Smooth muscle cell (in vitro differentiated cells): Measurements from ENCODE around the gene CRYBA2. TPM values are rescaled to one million over a fixed set of nuclear protein-coding genes. Genes with fewer than 3 reads are reported as not detected.

Source experiments
- DNase-seq: peaks from one replicate; lab custom pipeline; 2025; ENCODE audit not compliant: unreplicated experiment; lab: John Stamatoyannopoulos, UW
- H2AFZ ChIP-seq: fragments of 200-600 bp; sonication (generic); 2 replicates; pipeline ENCODE4 v1.6.0; 2016; ENCODE audit warnings: antibody characterized with exemption, low read depth, mild to moderate bottlenecking
- H3F3A ChIP-seq: fragments of 200-600 bp; sonication (generic); 2 replicates; pipeline ENCODE4 v1.6.0; 2017; ENCODE audit warnings: antibody characterized with exemption, low read depth
- H3K27ac ChIP-seq: fragments of 200-600 bp; sonication (generic); 2 replicates; pipeline ENCODE4 v1.5.1; 2016; ENCODE audit warnings: low read depth, mild to moderate bottlenecking
- H3K27me3 ChIP-seq: fragments of 200-600 bp; sonication (generic); 2 replicates; pipeline ENCODE4 v1.6.1; 2016; ENCODE audit warnings: low read depth, mild to moderate bottlenecking
- H3K36me3 ChIP-seq: fragments of 200-600 bp; sonication (generic); 2 replicates; pipeline ENCODE4 v1.5.1; 2016; ENCODE audit warnings: low read depth
- H3K4me1 ChIP-seq: fragments of 200-600 bp; sonication (generic); 2 replicates; pipeline ENCODE4 v1.5.1; 2016; ENCODE audit warnings: low read depth
- H3K4me2 ChIP-seq: fragments of 200-600 bp; sonication (generic); 2 replicates; pipeline ENCODE4 v1.6.0; 2016; ENCODE audit warnings: mild to moderate bottlenecking
- H3K4me3 ChIP-seq: fragments of 200-600 bp; sonication (generic); 2 replicates; pipeline ENCODE4 v1.5.1; 2016; ENCODE audit warnings: mild to moderate bottlenecking
- H3K79me2 ChIP-seq: fragments of 200-600 bp; sonication (generic); 2 replicates; pipeline ENCODE4 v1.6.0; 2016; ENCODE audit warnings: low read depth, mild to moderate bottlenecking
- H3K9ac ChIP-seq: fragments of 200-600 bp; sonication (generic); 2 replicates; pipeline ENCODE4 v1.6.0; 2016; ENCODE audit warnings: low read depth
- H3K9me3 ChIP-seq: fragments of 200-600 bp; sonication (generic); replicated peaks from 2 replicates; pipeline ENCODE4 v1.5.1; 2016; ENCODE audit warnings: low read depth
- H4K20me1 ChIP-seq: fragments of 200-600 bp; sonication (generic); 2 replicates; pipeline ENCODE4 v1.6.0; 2016; ENCODE audit warnings: low read depth
- WGBS: methylation state at CpG from one replicate; pipeline ENCODE4 v1.1.7; 2016; ENCODE audit warnings: low lambda C conversion rate; 5-methylcytosine and 5-hydroxymethylcytosine counted together
- polyA plus RNA-seq: library from polyadenylated mRNA; unstranded; fragments of >200 nt; fragmentation: Nextera tagmentation; extraction: Ambion mirVana; gene quantifications from 2 replicates; pipeline ENCODE4 v1.2.1, GENCODE V29; 2016
- total RNA-seq: library from RNA; depleted of rRNA; stranded (reverse); fragments of >200 nt; gene quantifications from 2 replicates; pipeline ENCODE4 v1.2.3, GENCODE V29; 2014
- TF ChIP-seq, protein P1 (sequence below): fragments of 200-600 bp; sonication (generic); IDR thresholded peaks from 2 replicates; pipeline ENCODE4 v1.5.1; 2017; ENCODE audit warnings: borderline replicate concordance, mild to moderate bottlenecking, antibody characterized with exemption; ENCODE audit not compliant: insufficient read depth, poor library complexity, severe bottlenecking

The CRYBA2 gene
- total and polyA plus RNA-seq, 2 experiments from 2014 or later = not detected

DNA sequence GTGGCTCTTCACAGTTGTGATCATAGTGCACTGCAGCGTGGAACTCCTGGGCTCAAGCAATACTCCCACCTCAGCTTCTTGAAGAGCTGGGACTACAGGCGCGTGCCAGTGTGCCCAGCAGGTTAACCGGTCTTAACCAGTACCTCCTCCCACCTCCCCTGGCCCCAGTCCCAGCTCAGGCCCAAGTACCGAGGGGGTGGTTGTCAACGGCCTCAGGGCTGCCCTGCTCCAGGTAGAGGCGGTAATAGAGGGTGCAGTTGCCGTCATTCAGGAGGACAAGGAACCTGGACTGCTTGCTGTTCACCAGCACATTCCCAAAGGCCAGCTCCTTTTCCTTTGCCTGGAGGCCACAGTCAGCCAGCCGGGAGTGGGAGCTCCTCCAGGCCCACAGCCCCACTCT is 28.4 kb upstream of the CRYBA2 start:
- DNase-seq = no peak
- WGBS = 88% methylated on average over 9 of the region's 9 CpGs
- no peaks in the 10 kb centered on the region for H3K4me1 ChIP-seq
- H3K27me3 ChIP-seq = peaks cover 31% of the 10 kb centered on the region
- no peaks in the 10 kb centered on the region for H3F3A ChIP-seq
- H3K79me2 ChIP-seq = no peaks in the 10 kb centered on the region
- no peaks in the 10 kb centered on the region for H3K36me3 ChIP-seq
- H4K20me1 ChIP-seq = no peaks in the 10 kb centered on the region
- H2AFZ ChIP-seq = no peak overlapping the region
- TF ChIP-seq, protein P1, sequence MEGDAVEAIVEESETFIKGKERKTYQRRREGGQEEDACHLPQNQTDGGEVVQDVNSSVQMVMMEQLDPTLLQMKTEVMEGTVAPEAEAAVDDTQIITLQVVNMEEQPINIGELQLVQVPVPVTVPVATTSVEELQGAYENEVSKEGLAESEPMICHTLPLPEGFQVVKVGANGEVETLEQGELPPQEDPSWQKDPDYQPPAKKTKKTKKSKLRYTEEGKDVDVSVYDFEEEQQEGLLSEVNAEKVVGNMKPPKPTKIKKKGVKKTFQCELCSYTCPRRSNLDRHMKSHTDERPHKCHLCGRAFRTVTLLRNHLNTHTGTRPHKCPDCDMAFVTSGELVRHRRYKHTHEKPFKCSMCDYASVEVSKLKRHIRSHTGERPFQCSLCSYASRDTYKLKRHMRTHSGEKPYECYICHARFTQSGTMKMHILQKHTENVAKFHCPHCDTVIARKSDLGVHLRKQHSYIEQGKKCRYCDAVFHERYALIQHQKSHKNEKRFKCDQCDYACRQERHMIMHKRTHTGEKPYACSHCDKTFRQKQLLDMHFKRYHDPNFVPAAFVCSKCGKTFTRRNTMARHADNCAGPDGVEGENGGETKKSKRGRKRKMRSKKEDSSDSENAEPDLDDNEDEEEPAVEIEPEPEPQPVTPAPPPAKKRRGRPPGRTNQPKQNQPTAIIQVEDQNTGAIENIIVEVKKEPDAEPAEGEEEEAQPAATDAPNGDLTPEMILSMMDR = no peak
- no peak overlapping the region for H3K9ac ChIP-seq
- no peaks in the 10 kb centered on the region for H3K9me3 ChIP-seq
- no peak overlapping the region for H3K4me2 ChIP-seq
- no peak overlapping the region for H3K27ac ChIP-seq
- no peak overlapping the region for H3K4me3 ChIP-seq

DNA sequence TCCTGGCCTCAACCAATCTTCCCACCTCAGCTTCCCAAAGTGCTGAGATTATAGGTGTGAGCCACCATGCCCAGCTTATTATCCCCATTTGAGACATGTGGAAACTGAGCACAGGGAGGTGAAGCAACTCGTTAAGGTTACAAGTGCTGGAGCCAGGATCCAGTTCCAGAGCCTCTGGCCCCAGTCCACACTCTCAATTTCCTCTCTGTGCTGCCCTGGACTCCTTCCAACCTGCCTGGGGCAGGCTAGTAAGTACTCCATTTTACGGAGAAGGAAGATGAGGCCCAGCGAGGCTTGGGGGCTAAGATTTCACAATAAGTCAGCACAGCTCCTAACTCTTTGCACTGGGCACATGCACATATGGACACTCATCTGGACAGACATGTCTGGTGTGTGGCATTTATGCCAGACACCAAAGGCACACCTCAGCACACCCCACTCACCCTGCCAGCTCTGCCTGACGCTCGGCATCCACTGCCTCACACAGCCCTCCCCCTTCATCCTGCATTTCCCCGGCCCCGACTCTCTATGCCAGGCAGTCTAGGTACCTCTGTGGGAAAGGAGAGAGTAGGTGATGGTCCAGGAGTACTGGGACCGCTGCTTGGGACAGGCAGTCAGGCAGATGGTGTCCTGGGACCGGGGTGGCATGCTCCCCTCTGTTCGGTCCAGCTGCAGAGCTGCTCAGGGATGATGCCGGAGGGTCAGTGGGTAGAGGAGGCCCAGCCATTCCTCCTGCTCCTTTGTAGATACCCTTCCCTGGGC is 27.6 kb upstream of the CRYBA2 start:
- Histone ChIP-seq H2AFZ (no peak overlapping the region), H3K4me3 (no peak overlapping the region), H3K9me3 (no peaks in the 10 kb centered on the region), H3K27me3 (peaks cover 26% of the 10 kb centered on the region), H3K27ac (no peak overlapping the region), H3K4me2 (no peak overlapping the region), H3K9ac (no peak overlapping the region), H3F3A (no peaks in the 10 kb centered on the region), H3K4me1 (no peaks in the 10 kb centered on the region), H3K36me3 (no peaks in the 10 kb centered on the region), H4K20me1 (no peaks in the 10 kb centered on the region), H3K79me2 (no peaks in the 10 kb centered on the region)
- DNase-seq = no peak
- TF ChIP-seq, protein P1 = no peak
- WGBS = 87% methylated on average over 11 of the region's 11 CpGs

DNA sequence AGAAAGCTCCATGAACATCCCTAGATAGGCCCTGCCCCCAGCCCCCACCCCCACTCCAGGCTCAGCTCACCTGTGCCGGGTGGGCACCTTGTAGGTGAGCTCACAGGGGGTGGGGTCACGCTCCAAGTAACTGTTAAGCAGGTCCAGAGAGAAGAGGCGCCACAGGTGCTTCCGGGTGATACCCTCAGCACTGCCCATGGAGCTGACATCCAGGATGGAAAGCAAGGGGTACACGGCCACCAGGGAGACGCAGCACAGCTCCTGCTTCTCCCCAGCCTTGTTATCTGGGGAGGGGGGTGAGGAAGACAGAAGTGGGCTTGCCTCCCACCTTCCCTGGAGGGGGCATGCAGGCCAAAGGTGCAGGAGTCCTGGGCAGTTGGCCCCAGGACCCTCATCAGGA is 26.2 kb upstream of the CRYBA2 start:
- TF ChIP-seq, protein P1 = no peak
- no peak for DNase-seq
- WGBS = 86% methylated on average over 6 of the region's 6 CpGs
- Histone ChIP-seq H4K20me1 (no peaks in the 10 kb centered on the region), H3K36me3 (no peaks in the 10 kb centered on the region), H3K4me2 (no peak overlapping the region), H3K4me1 (no peaks in the 10 kb centered on the region), H3K9ac (no peak overlapping the region), H3F3A (no peaks in the 10 kb centered on the region), H2AFZ (no peak overlapping the region), H3K79me2 (no peaks in the 10 kb centered on the region), H3K27me3 (peaks cover 26% of the 10 kb centered on the region), H3K9me3 (no peaks in the 10 kb centered on the region), H3K27ac (no peak overlapping the region), H3K4me3 (no peak overlapping the region)

DNA sequence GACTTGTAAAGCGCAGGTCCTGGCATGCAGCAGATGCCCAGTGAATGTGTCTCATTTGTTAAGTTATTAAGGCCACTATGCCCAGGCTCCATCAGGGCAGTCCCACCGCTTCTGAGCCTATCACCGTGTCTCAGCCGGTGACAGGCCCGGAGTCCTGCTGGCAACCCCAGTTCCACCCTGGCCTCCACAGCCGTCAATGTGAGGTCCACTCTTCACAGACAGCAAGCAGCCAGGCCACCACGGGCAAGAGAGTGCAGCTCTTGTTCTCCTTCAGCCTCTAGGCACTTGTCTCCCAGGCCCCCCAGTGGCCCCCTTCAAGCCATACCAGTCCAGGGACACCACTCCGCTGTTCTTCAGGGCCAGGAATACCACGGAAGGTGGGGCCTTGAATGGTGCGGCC is 25.5 kb upstream of the CRYBA2 start:
- no peaks in the 10 kb centered on the region for H3F3A ChIP-seq
- H4K20me1 ChIP-seq = no peaks in the 10 kb centered on the region
- peaks cover 29% of the 10 kb centered on the region for H3K27me3 ChIP-seq
- no peak overlapping the region for H3K9ac ChIP-seq
- no peaks in the 10 kb centered on the region for H3K36me3 ChIP-seq
- H3K79me2 ChIP-seq = no peaks in the 10 kb centered on the region
- H3K4me3 ChIP-seq = no peak overlapping the region
- no peaks in the 10 kb centered on the region for H3K9me3 ChIP-seq
- H2AFZ ChIP-seq = no peak overlapping the region
- DNase-seq = no peak
- H3K4me2 ChIP-seq = no peak overlapping the region
- no peaks in the 10 kb centered on the region for H3K4me1 ChIP-seq
- H3K27ac ChIP-seq = no peak overlapping the region
- TF ChIP-seq, protein P1 = no peak
- 92% methylated on average over 10 of the region's 10 CpGs for WGBS
